Daoy (cell line): ENCODE data around the gene DDX10. TPM values are rescaled to one million over a fixed set of nuclear protein-coding genes. Genes with fewer than 3 reads are reported as not detected.

Source experiments
- DNase-seq: peaks from one replicate; pipeline ENCODE4 v3.0.0-alpha.2; 2015; ENCODE audit warnings: low read depth
- total RNA-seq: library from RNA; depleted of rRNA; stranded (reverse); fragments of >200 nt; shearing (Covaris generic); gene quantifications from 2 replicates; pipeline ENCODE4 v1.2.3, GENCODE V29; 2014

DDX10 gene
- total RNA-seq, 1 experiment from 2014 or later, result 35.8 TPM

- DNase-seq, result no peak
Measured at GRCh38 chr11:108871867-108872266, 207.0 kb downstream of the DDX10 start.

- peak; percentile 58 for DNase-seq
Measured at GRCh38 chr11:108872781-108873291, 208.0 kb downstream of the DDX10 start.

GRCh38 chr11:108873310-108873709 is 208.4 kb downstream of the DDX10 start:
- DNase-seq, result no peak

GRCh38 chr11:108873941-108874340 is 209.1 kb downstream of the DDX10 start:
- DNase-seq, result no peak

- no peak for DNase-seq
Measured at GRCh38 chr11:108875134-108875533, 210.3 kb downstream of the DDX10 start.

- no peak for DNase-seq
Measured at GRCh38 chr11:108877178-108877577, 212.3 kb downstream of the DDX10 start.

- DNase-seq, result no peak
Measured at GRCh38 chr11:108880510-108880909, 215.6 kb downstream of the DDX10 start.

- DNase-seq, result peak; percentile 32
Measured at GRCh38 chr11:108881131-108881530, 216.3 kb downstream of the DDX10 start.

GRCh38 chr11:108882211-108882831 is 217.5 kb downstream of the DDX10 start:
- DNase-seq, result no peak

- no peak for DNase-seq
Measured at GRCh38 chr11:108886005-108886659, 221.3 kb downstream of the DDX10 start.

- DNase-seq, result no peak
Measured at GRCh38 chr11:108886660-108887009, 221.8 kb downstream of the DDX10 start.

GRCh38 chr11:108887436-108888238 is 222.8 kb downstream of the DDX10 start:
- DNase-seq, result peak; percentile 16

- DNase-seq, result no peak
Measured at GRCh38 chr11:108890482-108891105, 225.7 kb downstream of the DDX10 start.

- DNase-seq, result no peak
Measured at GRCh38 chr11:108891143-108891542, 226.3 kb downstream of the DDX10 start.

GRCh38 chr11:108891909-108892511 is 227.1 kb downstream of the DDX10 start:
- no peak for DNase-seq

- peak; percentile 47 for DNase-seq
Measured at GRCh38 chr11:108895579-108896480, 231.0 kb downstream of the DDX10 start.

GRCh38 chr11:108897071-108897481 is 232.2 kb downstream of the DDX10 start:
- peak; percentile 17 for DNase-seq

- no peak for DNase-seq
Measured at GRCh38 chr11:108897916-108898315, 233.0 kb downstream of the DDX10 start.

- no peak for DNase-seq
Measured at GRCh38 chr11:108901359-108901758, 236.5 kb downstream of the DDX10 start.

- DNase-seq, result no peak
Measured at GRCh38 chr11:108902027-108902469, 237.2 kb downstream of the DDX10 start.

GRCh38 chr11:108904480-108904879 is 239.6 kb downstream of the DDX10 start:
- DNase-seq, result no peak
